ENCODE data around the gene SFRP5.

The SFRP5 gene

GRCh38 chr10:97805949-97806348, 34.1 kb upstream of the SFRP5 start:
- Histone ChIP-seq H3K4me1 (ENCODE audit: control insufficient read depth in 5 of 5, insufficient read depth in 5 of 5, low read length in 5 of 5) (peaks cover 0 to 12% (median 0%) of the 10 kb centered on the region in 5 donors), H3K27me3 (ENCODE audit: control insufficient read depth in 5 of 5, insufficient read depth in 4 of 5, low read length in 5 of 5) (peaks cover 0 to 4% (median 0%) of the 10 kb centered on the region in 5 donors), H3K4me3 (ENCODE audit: low read depth in 1 of 5, low read length in 5 of 5) (no peak overlapping the region), H3K27ac (ENCODE audit: low read depth, low read length) (no peak overlapping the region), H3K9ac (ENCODE audit: low read length in 5 of 5) (no peak overlapping the region), H3K9me3 (ENCODE audit: control insufficient read depth in 5 of 5, low read length in 5 of 5) (no peaks in the 10 kb centered on the region), H3K36me3 (ENCODE audit: control insufficient read depth in 5 of 5, insufficient read depth in 5 of 5, low read length in 5 of 5) (no peaks in the 10 kb centered on the region)

- H3K27me3 ChIP-seq (ENCODE audit: control insufficient read depth in 5 of 5, insufficient read depth in 4 of 5, low read length in 5 of 5) = peaks cover 0 to 6% (median 0%) of the 10 kb centered on the region in 5 donors
- H3K9me3 ChIP-seq (ENCODE audit: control insufficient read depth in 5 of 5, low read length in 5 of 5) = no peaks in the 10 kb centered on the region
- no peak overlapping the region for H3K4me3 ChIP-seq (ENCODE audit: low read depth in 1 of 5, low read length in 5 of 5)
- no peaks in the 10 kb centered on the region for H3K36me3 ChIP-seq (ENCODE audit: control insufficient read depth in 5 of 5, insufficient read depth in 5 of 5, low read length in 5 of 5)
- no peak overlapping the region for H3K9ac ChIP-seq (ENCODE audit: low read length in 5 of 5)
- no peak overlapping the region for H3K27ac ChIP-seq (ENCODE audit: low read depth, low read length)
- peaks cover 0 to 12% (median 0%) of the 10 kb centered on the region in 5 donors for H3K4me1 ChIP-seq (ENCODE audit: control insufficient read depth in 5 of 5, insufficient read depth in 5 of 5, low read length in 5 of 5)
Measured at GRCh38 chr10:97805096-97805884, 33.5 kb upstream of the SFRP5 start.

- peaks cover 0 to 12% (median 3%) of the 10 kb centered on the region in 5 donors for H3K4me1 ChIP-seq (ENCODE audit: control insufficient read depth in 5 of 5, insufficient read depth in 5 of 5, low read length in 5 of 5)
- peaks cover 0 to 13% (median 6%) of the 10 kb centered on the region in 5 donors for H3K27me3 ChIP-seq (ENCODE audit: control insufficient read depth in 5 of 5, insufficient read depth in 4 of 5, low read length in 5 of 5)
- H3K4me3 ChIP-seq (ENCODE audit: low read depth in 1 of 5, low read length in 5 of 5) = no peak overlapping the region
- H3K9me3 ChIP-seq (ENCODE audit: control insufficient read depth in 5 of 5, low read length in 5 of 5) = peaks cover 3 to 12% (median 8%) of the 10 kb centered on the region in 5 donors
- no peak overlapping the region for H3K27ac ChIP-seq (ENCODE audit: low read depth, low read length)
- H3K9ac ChIP-seq (ENCODE audit: low read length in 5 of 5) = no peak overlapping the region
- H3K36me3 ChIP-seq (ENCODE audit: control insufficient read depth in 5 of 5, insufficient read depth in 5 of 5, low read length in 5 of 5) = no peaks in the 10 kb centered on the region
Measured at GRCh38 chr10:97801422-97801821, 29.6 kb upstream of the SFRP5 start.

GRCh38 chr10:97800474-97800873, 28.7 kb upstream of the SFRP5 start:
- H3K27ac ChIP-seq (ENCODE audit: low read depth, low read length) = no peak overlapping the region
- H3K36me3 ChIP-seq (ENCODE audit: control insufficient read depth in 5 of 5, insufficient read depth in 5 of 5, low read length in 5 of 5) = no peaks in the 10 kb centered on the region
- peaks cover 3 to 12% (median 8%) of the 10 kb centered on the region in 5 donors for H3K9me3 ChIP-seq (ENCODE audit: control insufficient read depth in 5 of 5, low read length in 5 of 5)
- peaks cover 0 to 6% (median 3%) of the 10 kb centered on the region in 5 donors for H3K4me1 ChIP-seq (ENCODE audit: control insufficient read depth in 5 of 5, insufficient read depth in 5 of 5, low read length in 5 of 5)
- H3K27me3 ChIP-seq (ENCODE audit: control insufficient read depth in 5 of 5, insufficient read depth in 4 of 5, low read length in 5 of 5) = peaks cover 0 to 13% (median 6%) of the 10 kb centered on the region in 5 donors
- H3K9ac ChIP-seq (ENCODE audit: low read length in 5 of 5) = no peak overlapping the region
- H3K4me3 ChIP-seq (ENCODE audit: low read depth in 1 of 5, low read length in 5 of 5) = no peak overlapping the region

GRCh38 chr10:97798958-97799610, 27.3 kb upstream of the SFRP5 start:
- peaks cover 0 to 3% (median 0%) of the 10 kb centered on the region in 5 donors for H3K4me1 ChIP-seq (ENCODE audit: control insufficient read depth in 5 of 5, insufficient read depth in 5 of 5, low read length in 5 of 5)
- H3K4me3 ChIP-seq (ENCODE audit: low read depth in 1 of 5, low read length in 5 of 5) = no peak overlapping the region
- peaks cover 3 to 12% (median 8%) of the 10 kb centered on the region in 5 donors for H3K9me3 ChIP-seq (ENCODE audit: control insufficient read depth in 5 of 5, low read length in 5 of 5)
- H3K9ac ChIP-seq (ENCODE audit: low read length in 5 of 5) = no peak overlapping the region
- H3K27me3 ChIP-seq (ENCODE audit: control insufficient read depth in 5 of 5, insufficient read depth in 4 of 5, low read length in 5 of 5) = peaks cover 0 to 13% (median 6%) of the 10 kb centered on the region in 5 donors
- no peak overlapping the region for H3K27ac ChIP-seq (ENCODE audit: low read depth, low read length)
- H3K36me3 ChIP-seq (ENCODE audit: control insufficient read depth in 5 of 5, insufficient read depth in 5 of 5, low read length in 5 of 5) = no peaks in the 10 kb centered on the region

GRCh38 chr10:97796651-97797050, 24.9 kb upstream of the SFRP5 start:
- Histone ChIP-seq H3K36me3 (ENCODE audit: control insufficient read depth in 5 of 5, insufficient read depth in 5 of 5, low read length in 5 of 5) (no peaks in the 10 kb centered on the region), H3K4me3 (ENCODE audit: low read depth in 1 of 5, low read length in 5 of 5) (no peak overlapping the region), H3K9me3 (ENCODE audit: control insufficient read depth in 5 of 5, low read length in 5 of 5) (peaks cover 3 to 12% (median 8%) of the 10 kb centered on the region in 5 donors), H3K4me1 (ENCODE audit: control insufficient read depth in 5 of 5, insufficient read depth in 5 of 5, low read length in 5 of 5) (peaks cover 0 to 6% (median 0%) of the 10 kb centered on the region in 5 donors), H3K27ac (ENCODE audit: low read depth, low read length) (no peak overlapping the region), H3K27me3 (ENCODE audit: control insufficient read depth in 5 of 5, insufficient read depth in 4 of 5, low read length in 5 of 5) (peaks cover 3 to 13% (median 8%) of the 10 kb centered on the region in 5 donors), H3K9ac (ENCODE audit: low read length in 5 of 5) (no peak overlapping the region)

GRCh38 chr10:97795886-97796285, 24.1 kb upstream of the SFRP5 start:
- Histone ChIP-seq H3K4me3 (ENCODE audit: low read depth in 1 of 5, low read length in 5 of 5) (no peak overlapping the region), H3K4me1 (ENCODE audit: control insufficient read depth in 5 of 5, insufficient read depth in 5 of 5, low read length in 5 of 5) (peaks cover 0 to 7% (median 2%) of the 10 kb centered on the region in 5 donors), H3K36me3 (ENCODE audit: control insufficient read depth in 5 of 5, insufficient read depth in 5 of 5, low read length in 5 of 5) (no peaks in the 10 kb centered on the region), H3K27me3 (ENCODE audit: control insufficient read depth in 5 of 5, insufficient read depth in 4 of 5, low read length in 5 of 5) (peaks cover 3 to 17% (median 13%) of the 10 kb centered on the region in 5 donors), H3K9ac (ENCODE audit: low read length in 5 of 5) (no peak overlapping the region), H3K27ac (ENCODE audit: low read depth, low read length) (no peak overlapping the region), H3K9me3 (ENCODE audit: control insufficient read depth in 5 of 5, low read length in 5 of 5) (peaks cover 3 to 12% (median 8%) of the 10 kb centered on the region in 5 donors)

GRCh38 chr10:97791824-97792721, 20.3 kb upstream of the SFRP5 start:
- Histone ChIP-seq H3K9ac (ENCODE audit: low read length in 5 of 5) (no peak overlapping the region), H3K4me3 (ENCODE audit: low read depth in 1 of 5, low read length in 5 of 5) (no peak overlapping the region), H3K4me1 (ENCODE audit: control insufficient read depth in 5 of 5, insufficient read depth in 5 of 5, low read length in 5 of 5) (peaks cover 2 to 16% (median 9%) of the 10 kb centered on the region in 5 donors), H3K9me3 (ENCODE audit: control insufficient read depth in 5 of 5, low read length in 5 of 5) (no peaks in the 10 kb centered on the region), H3K27ac (ENCODE audit: low read depth, low read length) (no peak overlapping the region), H3K27me3 (ENCODE audit: control insufficient read depth in 5 of 5, insufficient read depth in 4 of 5, low read length in 5 of 5) (peaks cover 3 to 22% (median 8%) of the 10 kb centered on the region in 5 donors), H3K36me3 (ENCODE audit: control insufficient read depth in 5 of 5, insufficient read depth in 5 of 5, low read length in 5 of 5) (no peaks in the 10 kb centered on the region)

GRCh38 chr10:97789770-97790397, 18.1 kb upstream of the SFRP5 start:
- Histone ChIP-seq H3K27me3 (ENCODE audit: control insufficient read depth in 5 of 5, insufficient read depth in 4 of 5, low read length in 5 of 5) (peaks cover 3 to 20% (median 8%) of the 10 kb centered on the region in 5 donors), H3K36me3 (ENCODE audit: control insufficient read depth in 5 of 5, insufficient read depth in 5 of 5, low read length in 5 of 5) (no peaks in the 10 kb centered on the region), H3K9ac (ENCODE audit: low read length in 5 of 5) (no peak overlapping the region), H3K4me3 (ENCODE audit: low read depth in 1 of 5, low read length in 5 of 5) (no peak overlapping the region), H3K9me3 (ENCODE audit: control insufficient read depth in 5 of 5, low read length in 5 of 5) (no peaks in the 10 kb centered on the region), H3K27ac (ENCODE audit: low read depth, low read length) (no peak overlapping the region), H3K4me1 (ENCODE audit: control insufficient read depth in 5 of 5, insufficient read depth in 5 of 5, low read length in 5 of 5) (peaks cover 2 to 12% (median 9%) of the 10 kb centered on the region in 5 donors)
